SK-N-SH (cell line): ENCODE data around the gene UBE2R2. TPM values are rescaled to one million over a fixed set of nuclear protein-coding genes. Genes with fewer than 3 reads are reported as not detected.
"Not testable (repeated sequence)": the region's sequence is repeated elsewhere in the genome, so short reads cannot be mapped to it uniquely, and the experiment has no call there.

ENCODE experiments used
- CTCF ChIA-PET: fragments of 300-600, 350-600 bp; formaldehyde crosslinking; extraction: SDS; loops from one replicate; lab custom pipeline; 2021; lab: Yijun Ruan, JAX
- POLR2A ChIA-PET: fragments of 350-600 bp; sonication (Branson Sonifier 250); formaldehyde crosslinking; extraction: SDS; loops from one replicate; lab custom pipeline; 2020; ENCODE audit warnings: antibody characterized with exemption, inconsistent platforms; lab: Yijun Ruan, JAX
- DNase-seq: peaks from one replicate; pipeline ENCODE4 v3.0.0; 2012
- H2AFZ ChIP-seq: fragments of 200-600 bp; sonication (generic); 2 replicates; pipeline ENCODE4 v1.8.1; 2016; ENCODE audit warnings: antibody characterized with exemption, mild to moderate bottlenecking, low read depth
- H3F3A ChIP-seq: fragments of 200-600 bp; sonication (generic); replicated peaks from 2 replicates; pipeline ENCODE3; 2016; ENCODE audit warnings: antibody characterized with exemption, mild to moderate bottlenecking; ENCODE audit not compliant: insufficient read depth
- H3K27ac ChIP-seq, 2 experiments: fragments of 200-500 bp in 1 of 2; fragments of 200-600 bp in 1 of 2; sonication (Bioruptor generic) in 1 of 2; sonication (generic), shearing (Covaris generic) in 1 of 2; 2 replicates each; pipeline versions ENCODE4 v1.5.1 to v1.6.1; 2014 to 2016; ENCODE audit warnings: low read depth in 2 of 2, inconsistent platforms in 1 of 2, low read length in 1 of 2, mild to moderate bottlenecking in 1 of 2, mixed read lengths in 1 of 2
- H3K27me3 ChIP-seq: fragments of 200-600 bp; sonication (generic), shearing (Covaris generic); 2 replicates; pipeline ENCODE4 v1.6.1; 2016; ENCODE audit warnings: mixed run types; ENCODE audit not compliant: insufficient read depth
- H3K36me3 ChIP-seq, 2 experiments: fragments of 200-500 bp in 1 of 2; fragments of 200-600 bp in 1 of 2; sonication (Bioruptor generic) in 1 of 2; sonication (generic) in 1 of 2; replicated peaks in 1 of 2; 2 replicates each; pipeline versions ENCODE3 to v1.5.1; 2014 to 2016; ENCODE audit warnings: low read length in 1 of 2, mild to moderate bottlenecking in 1 of 2; ENCODE audit not compliant: insufficient read depth in 2 of 2, control insufficient read depth in 1 of 2
- H3K4me1 ChIP-seq, 2 experiments: fragments of 200-500 bp in 1 of 2; fragments of 200-600 bp in 1 of 2; sonication (Bioruptor generic) in 1 of 2; sonication (generic), shearing (Covaris generic) in 1 of 2; 2 replicates each; pipeline versions ENCODE4 v1.5.1 to v1.6.1; 2014 to 2016; ENCODE audit warnings: low read depth in 1 of 2, low read length in 1 of 2, mixed run types in 1 of 2; ENCODE audit not compliant: insufficient read depth in 2 of 2, control insufficient read depth in 1 of 2
- H3K4me2 ChIP-seq: fragments of 200-600 bp; sonication (generic), shearing (Covaris generic); 2 replicates; pipeline ENCODE4 v1.6.1; 2017; ENCODE audit warnings: mixed run types
- H3K4me3 ChIP-seq, 2 experiments: fragments of 200-500 bp in 1 of 2; fragments of 200-600 bp in 1 of 2; sonication (Bioruptor generic) in 1 of 2; sonication (generic), shearing (Covaris generic) in 1 of 2; 2 replicates each; pipeline versions ENCODE4 v1.5.1 to v1.8.1; 2014 to 2016; ENCODE audit warnings: low read depth in 2 of 2, inconsistent platforms in 1 of 2, low read length in 1 of 2, mild to moderate bottlenecking in 1 of 2, mixed read lengths in 1 of 2, moderate library complexity in 1 of 2
- H3K79me2 ChIP-seq: fragments of 200-600 bp; sonication (generic); 2 replicates; pipeline ENCODE4 v1.8.1; 2017; ENCODE audit warnings: mild to moderate bottlenecking; ENCODE audit not compliant: insufficient read depth
- H3K9ac ChIP-seq: fragments of 200-600 bp; sonication (generic); 2 replicates; pipeline ENCODE4 v1.6.1; 2017; ENCODE audit warnings: mixed run types
- H3K9me2 ChIP-seq: fragments of 200-600 bp; sonication (generic); 2 replicates; pipeline ENCODE4 v1.6.1; 2017; ENCODE audit warnings: mixed run types
- H3K9me3 ChIP-seq: fragments of 200-600 bp; sonication (generic); 2 replicates; pipeline ENCODE4 v1.6.1; 2017; ENCODE audit warnings: mixed run types, mild to moderate bottlenecking, moderate library complexity
- H4K20me1 ChIP-seq: fragments of 200-600 bp; sonication (generic); 2 replicates; pipeline ENCODE4 v1.6.1; 2017; ENCODE audit warnings: mild to moderate bottlenecking, mixed run types; ENCODE audit not compliant: insufficient read depth
- FOXJ3 ChIP-seq: sonication (generic); formaldehyde crosslinking; IDR thresholded peaks from 2 replicates; pipeline ENCODE4 v1.5.1; 2020; ENCODE audit warnings: mild to moderate bottlenecking, missing genetic modification reagents
- REST ChIP-seq: IDR thresholded peaks from 2 replicates; pipeline ENCODE4 v1.6.1; 2012; ENCODE audit warnings: mild to moderate bottlenecking, low read depth, low read length, moderate library complexity
- RFX5 ChIP-seq: IDR thresholded peaks from 2 replicates; pipeline ENCODE4 v1.6.1; 2012; ENCODE audit warnings: mild to moderate bottlenecking, improper control_type of control experiment, low read length
- TAF1 ChIP-seq: IDR thresholded peaks from 2 replicates; pipeline ENCODE4 v1.6.1; 2012; ENCODE audit warnings: low read depth, mild to moderate bottlenecking, low read length, moderate library complexity, borderline replicate concordance
- TEAD4 ChIP-seq: IDR thresholded peaks from 2 replicates; pipeline ENCODE4 v1.4.0; 2012; ENCODE audit warnings: mild to moderate bottlenecking, borderline replicate concordance; ENCODE audit not compliant: insufficient read depth
- USF1 ChIP-seq: IDR thresholded peaks from 2 replicates; pipeline ENCODE4 v1.4.0; 2012; ENCODE audit warnings: low read depth, borderline replicate concordance
- USF2 ChIP-seq: fragments of 150-350 bp; IDR thresholded peaks from 2 replicates; pipeline ENCODE4 v1.6.1; 2017; ENCODE audit warnings: antibody characterized with exemption, low read length, low read depth, borderline replicate concordance
- WGBS: methylation state at CpG from one replicate; pipeline ENCODE4 v1.1.6; 2017; ENCODE audit warnings: low lambda C conversion rate; 5-methylcytosine and 5-hydroxymethylcytosine counted together
- polyA plus RNA-seq, 3 experiments: library from polyadenylated mRNA; depleted of rRNA; stranded (reverse); fragments of >200 nt; gene quantifications; 2 replicates each; pipeline ENCODE4 v1.2.3, GENCODE V29; 2012

UBE2R2 gene
- polyA plus RNA-seq, 1 of the 3 experiments (the other 2 are of a cell fraction): 19.7 TPM

GRCh38 chr9:33861917-33862453 is 45.0 kb downstream of the UBE2R2 start:
- Histone ChIP-seq H3K9me3 (no peaks in the 10 kb centered on the region; the same call in 1 of the 2 replicates), H3F3A (peaks cover 12% of the 10 kb centered on the region), H3K79me2 (peaks cover 100% of the 10 kb centered on the region), H3K9me2 (no peaks in the 10 kb centered on the region), H3K27me3 (no peaks in the 10 kb centered on the region), H3K27ac (no peak overlapping the region), H3K4me2 (no peak overlapping the region), H4K20me1 (peaks cover 99% of the 10 kb centered on the region), H3K9ac (no peak overlapping the region), H3K36me3 (peaks cover 0 to 10% of the 10 kb centered on the region in 2 experiments), H2AFZ (no peak overlapping the region), H3K4me1 (peaks cover 0 to 7% of the 10 kb centered on the region in 2 experiments; a peak in 1 of 4 replicates), H3K4me3 (no peak overlapping the region)
- ChIA-PET POLR2A (no interaction called here), CTCF (interaction anchor here (1.1 to 1.9 kb wide), 2 partner anchors 10 to 48 kb away, joined by 3 to 7 read pairs; no protein-coding TSS in a partner anchor)
- no peak for DNase-seq
- 92% methylated on average over 10 of the region's 10 CpGs for WGBS
- TF ChIP-seq USF1 (no peak), TEAD4 (no peak), FOXJ3 (CRISPR knock-in tag) (no peak), REST (no peak), RFX5 (no peak), USF2 (no peak), TAF1 (no peak)

DNA sequence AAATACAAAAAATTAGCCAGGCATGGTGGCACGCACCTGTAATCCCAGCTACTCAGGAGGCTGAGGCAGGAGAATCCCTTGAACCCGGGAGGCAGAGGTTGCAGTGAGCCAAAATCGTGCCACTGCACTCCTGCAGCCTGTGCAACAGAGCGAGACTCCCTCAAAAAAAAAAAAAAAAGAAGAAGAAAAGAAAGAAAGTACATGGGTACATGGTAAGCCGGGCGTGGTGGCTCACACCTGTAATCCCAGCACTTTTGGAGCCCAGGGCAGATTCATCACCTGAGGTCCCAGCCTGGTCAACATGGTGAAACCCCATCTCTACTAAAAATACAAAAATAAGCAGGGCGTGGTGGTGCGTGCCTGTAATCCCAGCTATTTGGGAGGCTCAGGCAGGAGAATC is 46.1 kb downstream of the UBE2R2 start:
- Histone ChIP-seq H4K20me1 (peaks cover 99% of the 10 kb centered on the region), H3K79me2 (peaks cover 100% of the 10 kb centered on the region), H3F3A (peaks cover 12% of the 10 kb centered on the region)
- H3K27ac ChIP-seq, H3K36me3 ChIP-seq, H3K4me1 ChIP-seq, H3K9me3 ChIP-seq, POLR2A ChIA-PET, H2AFZ ChIP-seq, H3K4me2 ChIP-seq, H3K9ac ChIP-seq, H3K27me3 ChIP-seq, DNase-seq, H3K9me2 ChIP-seq, H3K4me3 ChIP-seq: not testable (repeated sequence)
- 91% methylated on average over 8 of the region's 8 CpGs for WGBS
- CTCF ChIA-PET: interaction anchor here (1.1 kb wide), 1 partner anchor 49 kb away, joined by 3 read pairs; no protein-coding TSS in a partner anchor
